Suprapubic skin (tissue), 4 donors: ENCODE results near the gene IFNK. TPM values are rescaled to one million over a fixed set of nuclear protein-coding genes. Genes with fewer than 3 reads are reported as not detected.

Source experiments
- DNase-seq, 2 donors: peaks; one replicate each; pipeline ENCODE4 v3.0.0-alpha.2; 2019; ENCODE audit warnings: low spot score in 2 of 2
- H3K27ac ChIP-seq: fragments of 200-600 bp; sonication (generic); one replicate; pipeline ENCODE4 v1.5.1; 2019
- H3K27me3 ChIP-seq: fragments of 200-600 bp; sonication (generic); one replicate; pipeline ENCODE4 v1.5.1; 2019
- H3K36me3 ChIP-seq: fragments of 200-600 bp; sonication (generic); one replicate; pipeline ENCODE4 v1.5.1; 2019
- H3K4me1 ChIP-seq: fragments of 200-600 bp; sonication (generic); one replicate; pipeline ENCODE4 v1.5.1; 2019
- H3K4me3 ChIP-seq: fragments of 200-600 bp; sonication (generic); one replicate; pipeline ENCODE4 v1.5.1; 2019; ENCODE audit warnings: mild to moderate bottlenecking
- H3K9me3 ChIP-seq: fragments of 200-600 bp; sonication (generic); one replicate; pipeline ENCODE4 v1.5.1; 2019
- CTCF ChIP-seq, 2 donors: fragments of 200-600 bp in 1 of 2; fragments of 450-650 bp in 1 of 2; sonication (generic) in 1 of 2; IDR thresholded peaks; one replicate each; pipeline ENCODE4 v1.5.1; 2016 to 2019; ENCODE audit warnings: antibody characterized with exemption in 2 of 2, mild to moderate bottlenecking in 1 of 2, moderate library complexity in 1 of 2
- EP300 ChIP-seq: sonication (generic); formaldehyde crosslinking; IDR thresholded peaks from one replicate; pipeline ENCODE4 v1.6.1; 2017; ENCODE audit warnings: antibody characterized with exemption
- POLR2A ChIP-seq, 2 donors: fragments of 450-650 bp; IDR thresholded peaks; one replicate each; pipeline ENCODE4 v1.6.1; 2017; ENCODE audit warnings: antibody characterized with exemption in 2 of 2, mild to moderate bottlenecking in 2 of 2, moderate library complexity in 2 of 2
- POLR2AphosphoS5 ChIP-seq, 3 donors: sonication (generic); formaldehyde crosslinking; IDR thresholded peaks; one replicate each; pipeline ENCODE4 v1.6.1; 2017; ENCODE audit warnings: antibody characterized with exemption in 3 of 3
- WGBS: methylation state at CpG from one replicate; pipeline ENCODE4 v1.1.5; 2018; 5-methylcytosine and 5-hydroxymethylcytosine counted together
- total RNA-seq, 4 donors: library from RNA; depleted of rRNA; stranded (reverse); fragments of >200 nt; gene quantifications; one replicate each; pipeline ENCODE4 v1.1.0, GENCODE V29; 2016

Gene IFNK
- total RNA-seq, 4 donors from 2014 or later = not detected

GRCh38 chr9:27545471-27545870, 21.4 kb downstream of the IFNK start:
- Histone ChIP-seq H3K27ac (no peak overlapping the region), H3K36me3 (no peaks in the 10 kb centered on the region), H3K4me3 (no peak overlapping the region), H3K27me3 (no peaks in the 10 kb centered on the region), H3K9me3 (no peaks in the 10 kb centered on the region), H3K4me1 (peaks cover 3% of the 10 kb centered on the region)
- DNase-seq = no peak
- 68% methylated on average over 3 of the region's 3 CpGs for whole genome bisulfite sequencing
- TF ChIP-seq CTCF (IDR thresholded peaks at IDR 0.05) = no peak
- no peak for TF ChIP-seq POLR2AphosphoS5 (IDR thresholded peaks at IDR 0.05)
- no peak for TF ChIP-seq POLR2A (IDR thresholded peaks at IDR 0.05)
- no peak for TF ChIP-seq EP300

- WGBS = 37% methylated on average over 10 of the region's 10 CpGs
- Histone ChIP-seq H3K27ac (no peak overlapping the region), H3K9me3 (no peaks in the 10 kb centered on the region), H3K27me3 (no peaks in the 10 kb centered on the region), H3K4me1 (no peaks in the 10 kb centered on the region), H3K4me3 (no peak overlapping the region), H3K36me3 (peaks cover 11% of the 10 kb centered on the region)
- DNase-seq = no peak
- peak in 1 of 3 donors; percentile 22 for TF ChIP-seq POLR2AphosphoS5 (IDR thresholded peaks at IDR 0.05)
- peak in 1 of 2 donors; percentile 39 for TF ChIP-seq CTCF (IDR thresholded peaks at IDR 0.05)
- no peak for TF ChIP-seq EP300
These were observed 24.1 kb downstream of the IFNK start for GRCh38 chr9:27548055-27548741.

GRCh38 chr9:27549196-27549755, 25.2 kb downstream of the IFNK start:
- TF ChIP-seq POLR2AphosphoS5 (IDR thresholded peaks at IDR 0.05) = no peak
- no peak for TF ChIP-seq POLR2A (IDR thresholded peaks at IDR 0.05)
- no peak for TF ChIP-seq CTCF (IDR thresholded peaks at IDR 0.05)
- TF ChIP-seq EP300 = no peak
- H3K36me3 ChIP-seq = peaks cover 19% of the 10 kb centered on the region
- no peaks in the 10 kb centered on the region for H3K4me1 ChIP-seq
- no peak overlapping the region for H3K27ac ChIP-seq
- no peak overlapping the region for H3K4me3 ChIP-seq
- WGBS = 66% methylated on average over 4 of the region's 4 CpGs
- DNase-seq = no peak
- H3K27me3 ChIP-seq = no peaks in the 10 kb centered on the region
- H3K9me3 ChIP-seq = no peaks in the 10 kb centered on the region

GRCh38 chr9:27554712-27555111, 30.6 kb downstream of the IFNK start:
- no peak for TF ChIP-seq CTCF (IDR thresholded peaks at IDR 0.05)
- TF ChIP-seq POLR2AphosphoS5 (IDR thresholded peaks at IDR 0.05) = no peak
- H3K36me3 ChIP-seq = peaks cover 56% of the 10 kb centered on the region
- no peak for DNase-seq
- no peak overlapping the region for H3K27ac ChIP-seq
- 94% methylated on average over 1 of the region's 1 CpG for WGBS
- no peaks in the 10 kb centered on the region for H3K4me1 ChIP-seq
- no peaks in the 10 kb centered on the region for H3K27me3 ChIP-seq
- H3K4me3 ChIP-seq = no peak overlapping the region
- H3K9me3 ChIP-seq = no peaks in the 10 kb centered on the region

GRCh38 chr9:27556470-27556869, 32.4 kb downstream of the IFNK start:
- Histone ChIP-seq H3K4me3 (no peak overlapping the region), H3K36me3 (peaks cover 59% of the 10 kb centered on the region), H3K4me1 (no peaks in the 10 kb centered on the region), H3K9me3 (no peaks in the 10 kb centered on the region), H3K27ac (no peak overlapping the region), H3K27me3 (no peaks in the 10 kb centered on the region)
- TF ChIP-seq EP300 (no peak), POLR2AphosphoS5 (IDR thresholded peaks at IDR 0.05) (no peak), POLR2A (IDR thresholded peaks at IDR 0.05) (no peak), CTCF (IDR thresholded peaks at IDR 0.05) (no peak)
- DNase-seq = no peak
- WGBS = 92% methylated on average over 8 of the region's 8 CpGs
